HG03064 (cell line): ENCODE results near the gene PRKCD.
A peak's percentile ranks its signal among the peaks of the same experiment; 100 is the strongest.

ENCODE experiments used
- ATAC-seq: cut with Tn5 transposase; IDR thresholded peaks from one replicate; pipeline ENCODE4 v1.9.1; 2021; ENCODE audit warnings: low read depth; ENCODE audit not compliant: unreplicated experiment

The PRKCD gene

GRCh38 chr3:53169832-53170324, 8.9 kb downstream of the PRKCD start:
- no peak for ATAC-seq

GRCh38 chr3:53170325-53171063, 9.5 kb downstream of the PRKCD start:
- ATAC-seq: no peak

GRCh38 chr3:53171064-53171418, 10.0 kb downstream of the PRKCD start:
- no peak for ATAC-seq

GRCh38 chr3:53171827-53172505, 11.0 kb downstream of the PRKCD start:
- ATAC-seq: no peak

- ATAC-seq: no peak
These were observed 12.1 kb downstream of the PRKCD start for GRCh38 chr3:53173107-53173506.

- ATAC-seq: peak; percentile 49
These were observed 13.6 kb downstream of the PRKCD start for GRCh38 chr3:53174346-53175250.

- no peak for ATAC-seq
These were observed 14.9 kb downstream of the PRKCD start for GRCh38 chr3:53175613-53176540.

- ATAC-seq: no peak
These were observed 17.2 kb downstream of the PRKCD start for GRCh38 chr3:53178246-53178645.

GRCh38 chr3:53179580-53179979, 18.6 kb downstream of the PRKCD start:
- no peak for ATAC-seq

- peak; percentile 89 for ATAC-seq
These were observed 19.5 kb downstream of the PRKCD start for GRCh38 chr3:53180305-53181023.

- peak; percentile 21 for ATAC-seq
These were observed 20.0 kb downstream of the PRKCD start for GRCh38 chr3:53181024-53181371.

- ATAC-seq: no peak
These were observed 20.5 kb downstream of the PRKCD start for GRCh38 chr3:53181528-53181927.

- ATAC-seq: no peak
These were observed 21.9 kb downstream of the PRKCD start for GRCh38 chr3:53182764-53183355.

GRCh38 chr3:53183514-53183913, 22.5 kb downstream of the PRKCD start:
- no peak for ATAC-seq

GRCh38 chr3:53184701-53185100, 23.7 kb downstream of the PRKCD start:
- ATAC-seq: no peak

GRCh38 chr3:53185761-53186465, 24.9 kb downstream of the PRKCD start:
- ATAC-seq: no peak

- no peak for ATAC-seq
These were observed 25.7 kb downstream of the PRKCD start for GRCh38 chr3:53186726-53187125.

- ATAC-seq: no peak
These were observed 26.4 kb downstream of the PRKCD start for GRCh38 chr3:53187430-53187829.
